ENCODE data around the gene FBXO47.
"Not testable (repeated sequence)": the region's sequence is repeated elsewhere in the genome, so short reads cannot be mapped to it uniquely, and the experiment has no call there.

Gene FBXO47

DNA sequence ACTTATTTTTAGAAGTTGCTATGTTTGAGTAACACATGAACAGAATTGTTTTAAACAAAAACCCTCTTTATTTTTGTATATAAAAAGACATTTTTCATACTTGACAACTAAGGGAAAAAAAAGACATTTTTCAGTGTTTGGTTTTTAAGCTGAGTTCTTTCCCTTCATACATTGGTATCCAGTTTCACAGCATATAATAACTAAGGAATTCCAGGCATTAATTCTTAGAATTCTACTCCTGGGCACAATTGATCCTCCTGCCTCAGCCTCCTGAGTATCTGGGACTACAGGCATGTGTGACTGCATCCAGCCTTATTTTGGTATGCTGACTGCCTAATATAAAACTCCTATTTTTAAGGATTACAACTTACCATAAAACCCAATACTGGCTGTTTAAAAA, 8.4 kb downstream of the FBXO47 start:
- 0 out of 2 replicates have a peak, but pooled peaks have one; percentile 7 for TF ChIP-seq PRDM6 (tag by site-specific recombination; IDR thresholded peaks at IDR 0.05)
- TF ChIP-seq ZBTB6 (tag by site-specific recombination; IDR thresholded peaks at IDR 0.05) = no peak
- CTCF ChIA-PET = interaction anchor here (0.6 to 2.0 kb wide), 5 partner anchors 11 to 195 kb away, joined by 3 to 14 read pairs (median 4); no protein-coding TSS in a partner anchor
- no peak overlapping the region for H3K27ac ChIP-seq (ENCODE audit: extremely low read depth, low read depth, low read length)
- H3K36me3 ChIP-seq (ENCODE audit: control insufficient read depth in 2 of 2, insufficient read depth in 1 of 2, low read length in 2 of 2) = no peaks in the 10 kb centered on the region
- H3K4me3 ChIP-seq (ENCODE audit: low read depth, low read length) = no peak overlapping the region
- POLR2A ChIA-PET = interaction anchor here (0.7 to 1.4 kb wide), 3 partner anchors 35 to 261 kb away, joined by 3 to 5 read pairs (median 4); partner anchors contain the start of gene RPL23
- H3K4me1 ChIP-seq (ENCODE audit: control insufficient read depth, insufficient read depth, low read length) = no peaks in the 10 kb centered on the region
- no peaks in the 10 kb centered on the region for H3K9me3 ChIP-seq (ENCODE audit: control insufficient read depth, insufficient read depth, low read depth, low read length)

DNA sequence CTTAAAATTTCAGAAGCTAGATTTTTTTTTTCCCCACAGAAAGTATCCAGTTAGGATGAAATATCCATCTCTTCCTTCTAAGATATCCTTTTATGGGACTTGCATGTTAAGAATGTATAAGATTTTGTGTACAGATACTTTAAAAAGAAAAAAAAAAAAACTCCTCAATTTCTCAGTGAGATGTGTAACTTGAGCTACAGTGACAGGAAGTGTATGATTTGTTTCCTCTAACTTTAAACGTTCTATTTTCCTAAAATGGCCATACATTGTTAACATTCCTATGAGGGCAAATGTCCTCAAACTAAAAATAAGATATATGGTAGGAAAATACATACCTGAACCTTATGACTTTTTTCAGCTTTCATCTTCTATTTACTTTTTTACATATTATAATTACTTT, 8.9 kb downstream of the FBXO47 start:
- Histone ChIP-seq H3K4me1 (ENCODE audit: control insufficient read depth, insufficient read depth, low read length) (no peaks in the 10 kb centered on the region), H3K27ac (ENCODE audit: extremely low read depth, low read depth, low read length) (no peak overlapping the region), H3K4me3 (ENCODE audit: low read depth, low read length) (no peak overlapping the region), H3K36me3 (ENCODE audit: control insufficient read depth in 2 of 2, insufficient read depth in 1 of 2, low read length in 2 of 2) (no peaks in the 10 kb centered on the region), H3K9me3 (ENCODE audit: control insufficient read depth, insufficient read depth, low read depth, low read length) (no peaks in the 10 kb centered on the region)
- ChIA-PET CTCF (interaction anchor here (0.7 to 2.0 kb wide), 5 partner anchors 11 to 207 kb away, joined by 3 to 14 read pairs (median 4); no protein-coding TSS in a partner anchor), POLR2A (interaction anchor here (0.5 to 1.4 kb wide), 3 partner anchors 35 to 839 kb away, joined by 3 to 4 read pairs (median 4); partner anchors contain the start of gene RPL23)
- no peak for TF ChIP-seq ZEB2 (tag by site-specific recombination; IDR thresholded peaks at IDR 0.05)
- TF ChIP-seq ZBTB26 (tag by site-specific recombination; optimal IDR thresholded peaks at IDR 0.05) = no peak
- no peak for TF ChIP-seq ZNF202 (tag by site-specific recombination; IDR thresholded peaks at IDR 0.05; ENCODE audit: borderline replicate concordance)
- TF ChIP-seq ZNF391 (tag by site-specific recombination; IDR thresholded peaks at IDR 0.05; ENCODE audit: borderline replicate concordance, low read depth) = no peak
- TF ChIP-seq MZF1 (tag by site-specific recombination; IDR thresholded peaks at IDR 0.05; ENCODE audit: borderline replicate concordance) = no peak
- no peak for TF ChIP-seq ZNF513 (tag by site-specific recombination; IDR thresholded peaks at IDR 0.05)
- no peak for TF ChIP-seq ZNF621 (tag by site-specific recombination; IDR thresholded peaks at IDR 0.05)

DNA sequence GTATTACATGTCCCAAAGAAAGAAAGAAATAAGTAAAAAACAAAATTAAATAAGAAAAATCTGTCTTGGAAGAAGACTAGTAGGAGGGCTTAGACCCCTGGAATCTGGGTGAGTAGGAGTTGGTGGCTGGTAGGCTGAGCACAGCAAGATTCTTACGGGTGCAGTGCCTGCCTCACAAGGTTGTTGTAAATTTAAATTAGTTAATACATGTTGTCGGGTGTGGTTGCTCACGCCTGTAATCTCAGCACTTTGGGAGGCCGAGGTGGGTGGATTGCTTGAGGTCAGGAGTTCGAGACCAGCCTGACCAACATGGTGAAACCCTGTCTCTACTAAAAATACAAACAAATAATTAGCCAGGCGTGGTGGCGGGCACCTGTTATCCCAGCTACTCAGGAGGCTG, 13.4 kb downstream of the FBXO47 start:
- H3K9me3 ChIP-seq (ENCODE audit: control insufficient read depth, insufficient read depth, low read depth, low read length); CTCF ChIA-PET; H3K4me3 ChIP-seq (ENCODE audit: low read depth, low read length); H3K27ac ChIP-seq (ENCODE audit: extremely low read depth, low read depth, low read length); H3K36me3 ChIP-seq (ENCODE audit: control insufficient read depth in 2 of 2, insufficient read depth in 1 of 2, low read length in 2 of 2); POLR2A ChIA-PET; H3K4me1 ChIP-seq (ENCODE audit: control insufficient read depth, insufficient read depth, low read length): not testable (repeated sequence)
- peak; percentile 92 for TF ChIP-seq ZNF664 (tag by site-specific recombination; IDR thresholded peaks at IDR 0.05)

GRCh38 chr17:38947189-38947588, 20.0 kb downstream of the FBXO47 start:
- CTCF ChIA-PET = interaction anchor here (0.5 to 1.2 kb wide), 4 partner anchors 11 to 109 kb away, joined by 4 to 5 read pairs (median 4); no protein-coding TSS in a partner anchor
- TF ChIP-seq REPIN1 (tag by site-specific recombination; IDR thresholded peaks at IDR 0.05; ENCODE audit: low read depth) = no peak
- TF ChIP-seq ZBTB6 (tag by site-specific recombination; IDR thresholded peaks at IDR 0.05) = no peak
- TF ChIP-seq TRIM28 (IDR thresholded peaks at IDR 0.05; ENCODE audit: borderline replicate concordance, low read length) = no peak
- TF ChIP-seq IKZF3 (tag by site-specific recombination; IDR thresholded peaks at IDR 0.05) = no peak
- no peak for TF ChIP-seq ZNF561 (tag by site-specific recombination; IDR thresholded peaks at IDR 0.05; ENCODE audit: borderline replicate concordance)
- no peak for TF ChIP-seq KLF9 (tag by site-specific recombination; IDR thresholded peaks at IDR 0.05; ENCODE audit: low read depth)
- TF ChIP-seq, protein P1, sequence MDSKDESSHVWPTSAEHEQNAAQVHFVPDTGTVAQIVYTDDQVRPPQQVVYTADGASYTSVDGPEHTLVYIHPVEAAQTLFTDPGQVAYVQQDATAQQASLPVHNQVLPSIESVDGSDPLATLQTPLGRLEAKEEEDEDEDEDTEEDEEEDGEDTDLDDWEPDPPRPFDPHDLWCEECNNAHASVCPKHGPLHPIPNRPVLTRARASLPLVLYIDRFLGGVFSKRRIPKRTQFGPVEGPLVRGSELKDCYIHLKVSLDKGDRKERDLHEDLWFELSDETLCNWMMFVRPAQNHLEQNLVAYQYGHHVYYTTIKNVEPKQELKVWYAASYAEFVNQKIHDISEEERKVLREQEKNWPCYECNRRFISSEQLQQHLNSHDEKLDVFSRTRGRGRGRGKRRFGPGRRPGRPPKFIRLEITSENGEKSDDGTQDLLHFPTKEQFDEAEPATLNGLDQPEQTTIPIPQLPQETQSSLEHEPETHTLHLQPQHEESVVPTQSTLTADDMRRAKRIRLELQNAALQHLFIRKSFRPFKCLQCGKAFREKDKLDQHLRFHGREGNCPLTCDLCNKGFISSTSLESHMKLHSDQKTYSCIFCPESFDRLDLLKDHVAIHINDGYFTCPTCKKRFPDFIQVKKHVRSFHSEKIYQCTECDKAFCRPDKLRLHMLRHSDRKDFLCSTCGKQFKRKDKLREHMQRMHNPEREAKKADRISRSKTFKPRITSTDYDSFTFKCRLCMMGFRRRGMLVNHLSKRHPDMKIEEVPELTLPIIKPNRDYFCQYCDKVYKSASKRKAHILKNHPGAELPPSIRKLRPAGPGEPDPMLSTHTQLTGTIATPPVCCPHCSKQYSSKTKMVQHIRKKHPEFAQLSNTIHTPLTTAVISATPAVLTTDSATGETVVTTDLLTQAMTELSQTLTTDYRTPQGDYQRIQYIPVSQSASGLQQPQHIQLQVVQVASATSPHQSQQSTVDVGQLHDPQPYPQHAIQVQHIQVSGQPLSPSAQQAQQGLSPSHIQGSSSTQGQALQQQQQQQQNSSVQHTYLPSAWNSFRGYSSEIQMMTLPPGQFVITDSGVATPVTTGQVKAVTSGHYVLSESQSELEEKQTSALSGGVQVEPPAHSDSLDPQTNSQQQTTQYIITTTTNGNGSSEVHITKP (tag by site-specific recombination; IDR thresholded peaks at IDR 0.05) = no peak

More at GRCh38 chr17:38947189-38947588, 20.0 kb downstream of the FBXO47 start:
- no peak overlapping the region for H3K4me3 ChIP-seq (ENCODE audit: low read depth, low read length)
- no peaks in the 10 kb centered on the region for H3K4me1 ChIP-seq (ENCODE audit: control insufficient read depth, insufficient read depth, low read length)
- POLR2A ChIA-PET = no interaction called here
- H3K27ac ChIP-seq (ENCODE audit: extremely low read depth, low read depth, low read length) = no peak overlapping the region
- no peaks in the 10 kb centered on the region for H3K36me3 ChIP-seq (ENCODE audit: control insufficient read depth in 2 of 2, insufficient read depth in 1 of 2, low read length in 2 of 2)
- H3K9me3 ChIP-seq (ENCODE audit: control insufficient read depth, insufficient read depth, low read depth, low read length) = no peaks in the 10 kb centered on the region

All from HEK293 (cell line).